HCT116 (cell line): ENCODE data around the gene ARHGAP28. TPM values are rescaled to one million over a fixed set of nuclear protein-coding genes. Genes with fewer than 3 reads are reported as not detected.

Source experiments
- ATAC-seq: fragments of 200-7000 bp; cut with Tn5 transposase; 2 replicates; pipeline ENCODE4 v1.9.1; 2020; ENCODE audit warnings: mild to moderate bottlenecking, moderate library complexity
- BruUV-seq: library from RNA; stranded (reverse); fragments of 400-500 nt; replicated peaks from 2 replicates; lab custom pipeline; 2021; lab: Mats Ljungman, UMichigan
- CTCF ChIA-PET: fragments of 300-600 bp; sonication (Branson Sonifier 250); formaldehyde crosslinking; loops from one replicate; lab custom pipeline; 2021; ENCODE audit warnings: antibody characterized with exemption; lab: Charles Lee
- POLR2A ChIA-PET: fragments of 300-600, 350-600 bp; sonication (Branson Sonifier 250); formaldehyde crosslinking; loops from one replicate; lab custom pipeline; 2021; ENCODE audit warnings: antibody characterized with exemption; lab: Charles Lee
- RAD21 ChIA-PET, 2 experiments: fragments of 300-600 bp; sonication (Branson Sonifier 250); formaldehyde crosslinking; loops; one replicate each; lab custom pipeline; 2023; ENCODE audit warnings: low total read pairs in 2 of 2; ENCODE audit not compliant: uncharacterized antibody in 2 of 2, unreplicated experiment in 2 of 2, low non-redundant PET in 1 of 2; lab: Charles Lee
- DNase-seq: peaks from one replicate; pipeline ENCODE4 v3.0.0-alpha.2; 2010; ENCODE audit warnings: low read depth, low spot score
- H2AFZ ChIP-seq: fragments of 200-600 bp; shearing (Covaris generic), sonication (generic); 2 replicates; pipeline ENCODE4 v1.6.1; 2017; ENCODE audit warnings: low read depth, mixed run types, mixed read lengths, antibody characterized with exemption, low read length; ENCODE audit not compliant: poor library complexity, severe bottlenecking
- H3K27ac ChIP-seq: 2 replicates; pipeline ENCODE4 v1.5.1; 2012; ENCODE audit warnings: low read depth, low read length
- H3K27me3 ChIP-seq: fragments of 200-600 bp; sonication (generic); 2 replicates; pipeline ENCODE4 v1.6.1; 2016; ENCODE audit warnings: mixed run types, low read length, mixed read lengths; ENCODE audit not compliant: insufficient read depth
- H3K36me3 ChIP-seq, 2 experiments: fragments of 200-500 bp in 1 of 2; fragments of 200-600 bp in 1 of 2; sonication (Bioruptor generic) in 1 of 2; sonication (generic) in 1 of 2; 2 replicates each; pipeline versions ENCODE4 v1.5.1 to v1.6.1; 2014 to 2016; ENCODE audit warnings: low read length in 2 of 2, inconsistent platforms in 1 of 2, mixed read lengths in 1 of 2, mixed run types in 1 of 2; ENCODE audit not compliant: insufficient read depth in 2 of 2, control insufficient read depth in 1 of 2
- H3K4me1 ChIP-seq, 2 experiments: fragments of 200-600 bp in 1 of 2; sonication (generic) in 1 of 2; 2 replicates each; pipeline versions ENCODE4 v1.5.1 to v1.6.1; 2012 to 2017; ENCODE audit warnings: low read length in 2 of 2, inconsistent platforms in 1 of 2, mild to moderate bottlenecking in 1 of 2, mixed read lengths in 1 of 2, mixed run types in 1 of 2, moderate library complexity in 1 of 2; ENCODE audit not compliant: insufficient read depth in 2 of 2, control insufficient read depth in 1 of 2
- H3K4me2 ChIP-seq: fragments of 200-600 bp; sonication (generic); 2 replicates; pipeline ENCODE4 v1.6.1; 2017; ENCODE audit warnings: mixed run types, low read length, mixed read lengths
- H3K4me3 ChIP-seq, 2 experiments: fragments of 200-600 bp in 1 of 2; sonication (generic) in 1 of 2; replicated peaks in 1 of 2; 2 replicates each; pipeline ENCODE4 v1.5.1; 2011 to 2016; ENCODE audit warnings: low read length in 2 of 2, control low read depth in 1 of 2, low read depth in 1 of 2, mild to moderate bottlenecking in 1 of 2, mixed read lengths in 1 of 2, mixed run types in 1 of 2
- H3K79me2 ChIP-seq: fragments of 200-600 bp; sonication (generic); 2 replicates; pipeline ENCODE4 v1.6.1; 2017; ENCODE audit warnings: mild to moderate bottlenecking, mixed run types, low read length, moderate library complexity, mixed read lengths; ENCODE audit not compliant: insufficient read depth
- H3K9ac ChIP-seq: fragments of 200-600 bp; sonication (generic); 2 replicates; pipeline ENCODE4 v1.6.1; 2016; ENCODE audit warnings: low read length, mixed read lengths
- H3K9me2 ChIP-seq: fragments of 200-600 bp; sonication (generic), shearing (Covaris generic); 2 replicates; pipeline ENCODE4 v1.6.1; 2017; ENCODE audit warnings: mixed run types, mild to moderate bottlenecking, moderate library complexity; ENCODE audit not compliant: insufficient read depth
- H3K9me3 ChIP-seq, 2 experiments: fragments of 200-500 bp in 1 of 2; fragments of 200-600 bp in 1 of 2; sonication (Bioruptor generic) in 1 of 2; sonication (generic) in 1 of 2; 2 replicates each; pipeline ENCODE4 v1.6.1; 2014 to 2017; ENCODE audit warnings: low read length in 2 of 2, mixed read lengths in 2 of 2, inconsistent platforms in 1 of 2, low read depth in 1 of 2, mild to moderate bottlenecking in 1 of 2, mixed run types in 1 of 2, moderate library complexity in 1 of 2; ENCODE audit not compliant: control insufficient read depth in 1 of 2, insufficient read depth in 1 of 2
- H4K20me1 ChIP-seq: fragments of 200-600 bp; sonication (generic), shearing (Covaris generic); 2 replicates; pipeline ENCODE4 v1.6.1; 2017; ENCODE audit warnings: mixed run types, mild to moderate bottlenecking, moderate library complexity; ENCODE audit not compliant: insufficient read depth
- CBX3 ChIP-seq: IDR thresholded peaks from 2 replicates; pipeline ENCODE4 v1.6.1; 2012; ENCODE audit warnings: low read depth
- CEBPB ChIP-seq: IDR thresholded peaks from 2 replicates; pipeline ENCODE4 v1.6.1; 2012; ENCODE audit warnings: low read depth
- EGR1 ChIP-seq: IDR thresholded peaks from 2 replicates; pipeline ENCODE4 v1.6.1; 2012; ENCODE audit warnings: low read depth
- ELF1 ChIP-seq: IDR thresholded peaks from 2 replicates; pipeline ENCODE4 v1.6.1; 2012; ENCODE audit warnings: low read depth, borderline replicate concordance
- EZH2 ChIP-seq: fragments of 200-600 bp; sonication (generic); IDR thresholded peaks from 2 replicates; pipeline ENCODE4 v1.6.1; 2017; ENCODE audit warnings: antibody characterized with exemption, mixed run types
- EZH2phosphoT487 ChIP-seq: fragments of 200-600 bp; IDR thresholded peaks from 2 replicates; pipeline ENCODE4 v1.6.1; 2018; ENCODE audit warnings: antibody characterized with exemption, borderline replicate concordance
- FOSL1 ChIP-seq: IDR thresholded peaks from 2 replicates; pipeline ENCODE4 v1.6.1; 2012; ENCODE audit warnings: low read depth
- JUND ChIP-seq: IDR thresholded peaks from 2 replicates; pipeline ENCODE4 v1.6.1; 2012
- MAX ChIP-seq: IDR thresholded peaks from 2 replicates; pipeline ENCODE4 v1.6.1; 2012
- POLR2A ChIP-seq: IDR thresholded peaks from 2 replicates; pipeline ENCODE4 v1.7.0; 2011; ENCODE audit warnings: borderline replicate concordance; ENCODE audit not compliant: insufficient read depth, insufficient read length; ENCODE audit errors: extremely low read depth
- POLR2AphosphoS5 ChIP-seq: IDR thresholded peaks from 2 replicates; pipeline ENCODE4 v1.6.1; 2011; ENCODE audit warnings: mild to moderate bottlenecking, low read depth, low read length, moderate library complexity
- RAD21 ChIP-seq: IDR thresholded peaks from 2 replicates; pipeline ENCODE4 v1.6.1; 2012; ENCODE audit warnings: low read depth, mild to moderate bottlenecking
- SIN3A ChIP-seq: IDR thresholded peaks from 2 replicates; pipeline ENCODE4 v1.6.1; 2012; ENCODE audit warnings: low read depth
- SP1 ChIP-seq: IDR thresholded peaks from 2 replicates; pipeline ENCODE4 v1.6.1; 2012; ENCODE audit warnings: low read depth
- ZBTB33 ChIP-seq: IDR thresholded peaks from 2 replicates; pipeline ENCODE4 v1.6.1; 2011; ENCODE audit warnings: mild to moderate bottlenecking, low read length, moderate library complexity; ENCODE audit not compliant: insufficient replicate concordance; ENCODE audit errors: extremely low read depth
- ZFX ChIP-seq: fragments of 450-650 bp; IDR thresholded peaks from 2 replicates; pipeline ENCODE4 v1.6.1; 2017
- ZNF274 ChIP-seq: fragments of 200-500 bp; sonication (Bioruptor generic); IDR thresholded peaks from 2 replicates; pipeline ENCODE4 v1.6.1; 2014; ENCODE audit warnings: mild to moderate bottlenecking, low read depth, low read length, inconsistent platforms
- intact Hi-C: fragments of 100-400 bp; cut with micrococcal nuclease; formaldehyde crosslinking; loops from 2 replicates; pipeline ENCODE4 v1.10.0; 2022
- total RNA-seq: library from RNA; stranded (reverse); gene quantifications from one replicate; pipeline ENCODE4 v1.2.1, GENCODE V29; 2021; ENCODE audit not compliant: unreplicated experiment
- TF ChIP-seq, protein P1 (sequence below), 3 experiments: fragments of 200-600 bp in 1 of 3; sonication (generic) in 1 of 3; IDR thresholded peaks in 2 of 3; conservative IDR thresholded peaks in 1 of 3; 2 replicates each; pipeline ENCODE4 v1.5.1; 2012 to 2017; ENCODE audit warnings: low read depth in 2 of 3, low read length in 2 of 3, antibody characterized with exemption in 1 of 3, borderline replicate concordance in 1 of 3, control low read depth in 1 of 3, mild to moderate bottlenecking in 1 of 3, mixed read lengths in 1 of 3, mixed run types in 1 of 3, moderate library complexity in 1 of 3; ENCODE audit not compliant: insufficient read depth in 1 of 3
- TF ChIP-seq, protein P2 (sequence below): IDR thresholded peaks from 2 replicates; pipeline ENCODE4 v1.6.1; 2012; ENCODE audit warnings: low read depth

The ARHGAP28 gene
- total RNA-seq, 1 experiment from 2014 or later, result not detected

DNA sequence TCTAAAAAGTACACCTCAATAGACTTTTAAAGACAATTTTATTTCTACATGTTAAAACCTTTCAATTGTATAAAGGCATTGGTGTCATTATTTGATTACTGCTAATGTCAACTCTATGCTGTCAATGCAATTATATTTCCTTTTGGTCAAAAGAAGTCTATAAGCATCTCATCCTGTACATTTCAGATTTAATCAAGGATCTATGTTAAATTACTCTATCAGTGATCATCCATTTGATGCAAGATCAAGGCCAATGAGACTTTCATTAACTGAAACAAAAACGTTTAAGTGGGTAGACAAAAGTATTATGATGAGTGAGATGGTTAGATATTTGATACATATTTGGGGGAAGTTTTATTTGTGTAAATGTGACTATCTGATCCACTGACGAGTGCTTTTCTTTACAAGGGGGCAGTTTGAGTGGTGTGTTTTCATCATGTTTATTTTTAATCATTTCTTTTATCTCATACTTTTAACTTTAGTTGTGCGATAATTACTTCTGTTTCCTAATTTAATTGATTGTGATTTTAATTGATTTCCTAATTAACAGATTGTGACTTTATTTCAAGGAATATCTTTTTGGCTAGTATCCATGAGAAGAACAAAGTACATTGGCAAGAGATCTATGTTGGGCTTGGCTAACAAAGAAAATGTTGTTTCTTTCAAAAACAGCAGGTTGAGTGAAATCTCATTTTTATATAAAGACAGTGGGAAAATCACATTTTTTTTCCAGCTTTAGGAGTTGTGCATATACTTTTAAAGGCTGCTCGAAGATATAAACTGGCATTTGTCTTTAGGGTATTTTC lies 1.1 kb downstream of the ARHGAP28 start:
- H3K36me3 ChIP-seq, result no peaks in the 10 kb centered on the region
- H3K79me2 ChIP-seq, result no peaks in the 10 kb centered on the region
- no peak overlapping the region for H3K4me2 ChIP-seq
- ChIA-PET CTCF (no interaction called here), RAD21 (no interaction called here), POLR2A (no interaction called here)
- TF ChIP-seq CEBPB (no peak), POLR2A (no peak), ZNF274 (no peak), ZFX (no peak), RAD21 (no peak), MAX (no peak), EZH2 (no peak), FOSL1 (no peak), ZBTB33 (no peak), CBX3 (no peak), POLR2AphosphoS5 (no peak), EZH2phosphoT487 (no peak), EGR1 (no peak), JUND (no peak), SP1 (no peak), ELF1 (no peak), SIN3A (no peak)
- TF ChIP-seq, protein P1, sequence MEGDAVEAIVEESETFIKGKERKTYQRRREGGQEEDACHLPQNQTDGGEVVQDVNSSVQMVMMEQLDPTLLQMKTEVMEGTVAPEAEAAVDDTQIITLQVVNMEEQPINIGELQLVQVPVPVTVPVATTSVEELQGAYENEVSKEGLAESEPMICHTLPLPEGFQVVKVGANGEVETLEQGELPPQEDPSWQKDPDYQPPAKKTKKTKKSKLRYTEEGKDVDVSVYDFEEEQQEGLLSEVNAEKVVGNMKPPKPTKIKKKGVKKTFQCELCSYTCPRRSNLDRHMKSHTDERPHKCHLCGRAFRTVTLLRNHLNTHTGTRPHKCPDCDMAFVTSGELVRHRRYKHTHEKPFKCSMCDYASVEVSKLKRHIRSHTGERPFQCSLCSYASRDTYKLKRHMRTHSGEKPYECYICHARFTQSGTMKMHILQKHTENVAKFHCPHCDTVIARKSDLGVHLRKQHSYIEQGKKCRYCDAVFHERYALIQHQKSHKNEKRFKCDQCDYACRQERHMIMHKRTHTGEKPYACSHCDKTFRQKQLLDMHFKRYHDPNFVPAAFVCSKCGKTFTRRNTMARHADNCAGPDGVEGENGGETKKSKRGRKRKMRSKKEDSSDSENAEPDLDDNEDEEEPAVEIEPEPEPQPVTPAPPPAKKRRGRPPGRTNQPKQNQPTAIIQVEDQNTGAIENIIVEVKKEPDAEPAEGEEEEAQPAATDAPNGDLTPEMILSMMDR (IDR thresholded peaks at IDR 0.05 in 2 of 3, conservative IDR thresholded peaks at IDR 0.05 in 1 of 3; ENCODE audit: borderline replicate concordance in 1 of 3, insufficient read depth in 1 of 3, low read depth in 2 of 3, low read length in 2 of 3), result no peak
- TF ChIP-seq, protein P2, sequence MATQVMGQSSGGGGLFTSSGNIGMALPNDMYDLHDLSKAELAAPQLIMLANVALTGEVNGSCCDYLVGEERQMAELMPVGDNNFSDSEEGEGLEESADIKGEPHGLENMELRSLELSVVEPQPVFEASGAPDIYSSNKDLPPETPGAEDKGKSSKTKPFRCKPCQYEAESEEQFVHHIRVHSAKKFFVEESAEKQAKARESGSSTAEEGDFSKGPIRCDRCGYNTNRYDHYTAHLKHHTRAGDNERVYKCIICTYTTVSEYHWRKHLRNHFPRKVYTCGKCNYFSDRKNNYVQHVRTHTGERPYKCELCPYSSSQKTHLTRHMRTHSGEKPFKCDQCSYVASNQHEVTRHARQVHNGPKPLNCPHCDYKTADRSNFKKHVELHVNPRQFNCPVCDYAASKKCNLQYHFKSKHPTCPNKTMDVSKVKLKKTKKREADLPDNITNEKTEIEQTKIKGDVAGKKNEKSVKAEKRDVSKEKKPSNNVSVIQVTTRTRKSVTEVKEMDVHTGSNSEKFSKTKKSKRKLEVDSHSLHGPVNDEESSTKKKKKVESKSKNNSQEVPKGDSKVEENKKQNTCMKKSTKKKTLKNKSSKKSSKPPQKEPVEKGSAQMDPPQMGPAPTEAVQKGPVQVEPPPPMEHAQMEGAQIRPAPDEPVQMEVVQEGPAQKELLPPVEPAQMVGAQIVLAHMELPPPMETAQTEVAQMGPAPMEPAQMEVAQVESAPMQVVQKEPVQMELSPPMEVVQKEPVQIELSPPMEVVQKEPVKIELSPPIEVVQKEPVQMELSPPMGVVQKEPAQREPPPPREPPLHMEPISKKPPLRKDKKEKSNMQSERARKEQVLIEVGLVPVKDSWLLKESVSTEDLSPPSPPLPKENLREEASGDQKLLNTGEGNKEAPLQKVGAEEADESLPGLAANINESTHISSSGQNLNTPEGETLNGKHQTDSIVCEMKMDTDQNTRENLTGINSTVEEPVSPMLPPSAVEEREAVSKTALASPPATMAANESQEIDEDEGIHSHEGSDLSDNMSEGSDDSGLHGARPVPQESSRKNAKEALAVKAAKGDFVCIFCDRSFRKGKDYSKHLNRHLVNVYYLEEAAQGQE, result no peak
- DNase-seq, result no peak
- no peak overlapping the region for H2AFZ ChIP-seq
- no peaks in the 10 kb centered on the region for H3K4me1 ChIP-seq
- no peak overlapping the region for H3K27ac ChIP-seq
- no peak for ATAC-seq
- H3K27me3 ChIP-seq, result no peaks in the 10 kb centered on the region
- no peaks in the 10 kb centered on the region for H3K9me2 ChIP-seq
- no peaks in the 10 kb centered on the region for H4K20me1 ChIP-seq
- peaks cover 8 to 38% of the 10 kb centered on the region in 2 experiments; a peak in 2 of 4 replicates for H3K9me3 ChIP-seq
- no TSS peak for BruUV-seq
- no peak overlapping the region for H3K9ac ChIP-seq
- intact Hi-C loops, result no loop called here
- no peak overlapping the region for H3K4me3 ChIP-seq
